Neural cell (in vitro differentiated cells): ENCODE results near the gene NPAS3. TPM values are rescaled to one million over a fixed set of nuclear protein-coding genes. Genes with fewer than 3 reads are reported as not detected.

Experiments
- H2AFZ ChIP-seq: fragments of 200-600, 300-800 bp; sonication (generic), shearing (Covaris generic); 2 replicates; pipeline ENCODE4 v1.6.0; 2014; ENCODE audit warnings: low read depth, mild to moderate bottlenecking, antibody characterized with exemption, low read length, moderate library complexity
- H3F3A ChIP-seq: fragments of 200-600 bp; shearing (Covaris generic); 2 replicates; pipeline ENCODE4 v1.6.1; 2016; ENCODE audit warnings: mild to moderate bottlenecking, moderate library complexity, mixed read lengths, antibody characterized with exemption, low read length; ENCODE audit not compliant: insufficient read depth, poor library complexity, severe bottlenecking
- H3K27ac ChIP-seq: fragments of 200-600, 300-800 bp; sonication (generic), shearing (Covaris generic); 2 replicates; pipeline ENCODE4 v1.5.1; 2014; ENCODE audit warnings: mild to moderate bottlenecking, low read length, moderate library complexity
- H3K27me3 ChIP-seq: fragments of 300-800, 200-600 bp; sonication (generic), shearing (Covaris generic); 2 replicates; pipeline ENCODE4 v1.6.0; 2014; ENCODE audit warnings: mild to moderate bottlenecking, low read depth, low read length, moderate library complexity; ENCODE audit not compliant: insufficient read depth
- H3K36me3 ChIP-seq: fragments of 300-800, 200-600 bp; sonication (generic), shearing (Covaris generic); 2 replicates; pipeline ENCODE4 v1.5.1; 2014; ENCODE audit warnings: mild to moderate bottlenecking, antibody characterized with exemption, low read length, moderate library complexity; ENCODE audit not compliant: insufficient read depth
- H3K4me2 ChIP-seq: fragments of 300-800, 200-600 bp; sonication (generic), shearing (Covaris generic); 2 replicates; pipeline ENCODE4 v1.6.0; 2014; ENCODE audit warnings: mild to moderate bottlenecking, low read length
- H3K4me3 ChIP-seq: fragments of 300-800, 200-600 bp; sonication (generic), shearing (Covaris generic); 2 replicates; pipeline ENCODE4 v1.5.1; 2014; ENCODE audit warnings: mild to moderate bottlenecking, low read length, moderate library complexity
- H3K79me2 ChIP-seq: fragments of 200-600 bp; shearing (Covaris generic); replicated peaks from 2 replicates; pipeline ENCODE4 v1.6.0; 2014; ENCODE audit warnings: mild to moderate bottlenecking, low read length, moderate library complexity; ENCODE audit not compliant: insufficient read depth
- H3K9ac ChIP-seq: fragments of 300-800, 200-600 bp; sonication (generic), shearing (Covaris generic); 2 replicates; pipeline ENCODE4 v1.6.1; 2016; ENCODE audit warnings: mild to moderate bottlenecking, low read length, mixed read lengths
- H3K9me2 ChIP-seq: fragments of 200-600 bp; shearing (Covaris generic); 2 replicates; pipeline ENCODE4 v1.6.1; 2016; ENCODE audit warnings: mild to moderate bottlenecking, low read length, mixed read lengths; ENCODE audit not compliant: insufficient read depth
- H3K9me3 ChIP-seq: fragments of 200-600, 300-800 bp; sonication (generic), shearing (Covaris generic); 2 replicates; pipeline ENCODE4 v1.6.1; 2016; ENCODE audit warnings: mild to moderate bottlenecking, mixed run types, low read length, moderate library complexity, mixed read lengths
- H4K20me1 ChIP-seq: fragments of 200-600 bp; shearing (Covaris generic); 2 replicates; pipeline ENCODE4 v1.6.1; 2016; ENCODE audit warnings: mild to moderate bottlenecking, mixed run types; ENCODE audit not compliant: insufficient read depth
- EP300 ChIP-seq: fragments of 450-650 bp; conservative IDR thresholded peaks from 2 replicates; pipeline ENCODE4 v1.6.1; 2014; ENCODE audit warnings: antibody characterized with exemption, mild to moderate bottlenecking, moderate library complexity; ENCODE audit not compliant: poor library complexity, severe bottlenecking
- EZH2 ChIP-seq: fragments of 200-600, 300-800 bp; shearing (Covaris generic), sonication (generic); IDR thresholded peaks from 2 replicates; pipeline ENCODE4 v1.6.1; 2014; ENCODE audit warnings: antibody characterized with exemption, low read length, borderline replicate concordance, mild to moderate bottlenecking; ENCODE audit not compliant: insufficient read depth, poor library complexity, severe bottlenecking
- MXI1 ChIP-seq: fragments of 450-650 bp; conservative IDR thresholded peaks from 2 replicates; pipeline ENCODE4 v1.6.1; 2014; ENCODE audit warnings: antibody characterized with exemption, mild to moderate bottlenecking; ENCODE audit not compliant: poor library complexity, severe bottlenecking
- POLR2AphosphoS5 ChIP-seq: IDR thresholded peaks from 2 replicates; pipeline ENCODE4 v1.6.1; 2012
- RAD21 ChIP-seq: fragments of 450-650 bp; conservative IDR thresholded peaks from 2 replicates; pipeline ENCODE4 v1.6.1; 2014; ENCODE audit warnings: antibody characterized with exemption, mild to moderate bottlenecking, moderate library complexity
- REST ChIP-seq: IDR thresholded peaks from 2 replicates; pipeline ENCODE4 v1.6.1; 2012; ENCODE audit warnings: borderline replicate concordance
- SMC3 ChIP-seq: fragments of 450-650 bp; conservative IDR thresholded peaks from 2 replicates; pipeline ENCODE4 v1.6.1; 2014; ENCODE audit warnings: antibody characterized with exemption, mild to moderate bottlenecking, moderate library complexity; ENCODE audit not compliant: poor library complexity
- TAF1 ChIP-seq: IDR thresholded peaks from 2 replicates; pipeline ENCODE4 v1.6.1; 2012; ENCODE audit warnings: low read depth
- polyA plus RNA-seq: library from polyadenylated mRNA; depleted of rRNA; stranded (reverse); fragments of >200 nt; gene quantifications from 2 replicates; pipeline ENCODE4 v1.2.3, GENCODE V29; 2014
- TF ChIP-seq, protein P1 (sequence below): fragments of 450-650 bp; IDR thresholded peaks from 2 replicates; pipeline ENCODE4 v1.5.1; 2014; ENCODE audit warnings: antibody characterized with exemption, mild to moderate bottlenecking, moderate library complexity; ENCODE audit not compliant: poor library complexity, severe bottlenecking

NPAS3 gene
- polyA plus RNA-seq, 1 donor from 2014 or later = 1.3 TPM

DNA sequence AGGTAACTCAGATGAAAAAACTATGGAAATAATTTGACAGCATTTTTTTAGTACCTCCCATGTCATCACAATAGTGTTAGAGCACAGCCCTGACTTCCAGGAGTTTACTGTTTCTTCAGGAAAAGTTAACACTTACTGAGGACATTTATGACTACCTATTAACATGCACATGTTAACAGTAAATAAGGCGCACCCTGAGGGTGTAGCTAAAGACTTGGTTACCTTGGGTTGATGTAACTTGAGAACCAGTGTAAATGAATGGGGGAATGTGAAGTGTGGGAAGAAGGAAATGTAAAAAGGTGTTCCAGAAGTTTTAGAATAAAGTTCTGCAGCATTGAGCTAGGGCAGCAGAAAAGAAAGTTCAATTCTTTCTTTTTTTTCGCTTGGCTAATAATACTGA lies 646.0 kb downstream of the NPAS3 start:
- no peaks in the 10 kb centered on the region for H3F3A ChIP-seq
- H3K27me3 ChIP-seq = no peaks in the 10 kb centered on the region
- H2AFZ ChIP-seq = no peak overlapping the region
- H4K20me1 ChIP-seq = no peaks in the 10 kb centered on the region
- no peak overlapping the region for H3K9ac ChIP-seq
- H3K79me2 ChIP-seq = no peaks in the 10 kb centered on the region
- H3K4me2 ChIP-seq = no peak overlapping the region
- H3K9me2 ChIP-seq = no peaks in the 10 kb centered on the region
- no peaks in the 10 kb centered on the region for H3K36me3 ChIP-seq
- H3K4me3 ChIP-seq = no peak overlapping the region
- no peaks in the 10 kb centered on the region for H3K9me3 ChIP-seq
- no peak overlapping the region for H3K27ac ChIP-seq
- TF ChIP-seq, protein P1, sequence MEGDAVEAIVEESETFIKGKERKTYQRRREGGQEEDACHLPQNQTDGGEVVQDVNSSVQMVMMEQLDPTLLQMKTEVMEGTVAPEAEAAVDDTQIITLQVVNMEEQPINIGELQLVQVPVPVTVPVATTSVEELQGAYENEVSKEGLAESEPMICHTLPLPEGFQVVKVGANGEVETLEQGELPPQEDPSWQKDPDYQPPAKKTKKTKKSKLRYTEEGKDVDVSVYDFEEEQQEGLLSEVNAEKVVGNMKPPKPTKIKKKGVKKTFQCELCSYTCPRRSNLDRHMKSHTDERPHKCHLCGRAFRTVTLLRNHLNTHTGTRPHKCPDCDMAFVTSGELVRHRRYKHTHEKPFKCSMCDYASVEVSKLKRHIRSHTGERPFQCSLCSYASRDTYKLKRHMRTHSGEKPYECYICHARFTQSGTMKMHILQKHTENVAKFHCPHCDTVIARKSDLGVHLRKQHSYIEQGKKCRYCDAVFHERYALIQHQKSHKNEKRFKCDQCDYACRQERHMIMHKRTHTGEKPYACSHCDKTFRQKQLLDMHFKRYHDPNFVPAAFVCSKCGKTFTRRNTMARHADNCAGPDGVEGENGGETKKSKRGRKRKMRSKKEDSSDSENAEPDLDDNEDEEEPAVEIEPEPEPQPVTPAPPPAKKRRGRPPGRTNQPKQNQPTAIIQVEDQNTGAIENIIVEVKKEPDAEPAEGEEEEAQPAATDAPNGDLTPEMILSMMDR = no peak
- TF ChIP-seq EP300 (no peak), MXI1 (no peak), REST (no peak), SMC3 (no peak), POLR2AphosphoS5 (no peak), RAD21 (no peak), TAF1 (no peak), EZH2 (no peak)

DNA sequence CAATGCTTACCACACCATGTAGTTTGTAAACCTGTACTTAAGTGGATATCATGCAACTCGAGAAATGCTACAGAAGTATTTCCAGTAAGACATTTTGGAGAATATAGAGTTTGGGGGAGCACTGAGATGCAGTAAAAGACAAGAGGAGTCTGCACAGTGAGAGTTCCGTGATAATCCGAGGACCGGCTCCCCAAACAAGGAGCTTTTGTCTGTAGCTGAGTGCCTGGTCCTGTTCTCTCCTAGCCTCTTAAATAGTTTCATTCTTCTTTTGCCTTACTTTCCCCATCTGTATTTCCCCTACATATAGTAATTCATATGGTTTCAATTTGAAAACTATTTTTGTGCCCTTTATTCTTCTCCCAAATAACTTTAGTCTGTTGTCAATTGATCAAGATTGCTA lies 648.1 kb downstream of the NPAS3 start:
- H3K27ac ChIP-seq = no peak overlapping the region
- H3K79me2 ChIP-seq = no peaks in the 10 kb centered on the region
- no peaks in the 10 kb centered on the region for H3K9me3 ChIP-seq
- H3F3A ChIP-seq = no peaks in the 10 kb centered on the region
- H3K9ac ChIP-seq = no peak overlapping the region
- TF ChIP-seq REST (no peak), POLR2AphosphoS5 (no peak), EZH2 (no peak), EP300 (no peak), RAD21 (no peak), SMC3 (no peak), TAF1 (no peak), MXI1 (no peak)
- TF ChIP-seq, protein P1 = no peak
- H4K20me1 ChIP-seq = no peaks in the 10 kb centered on the region
- no peak overlapping the region for H3K4me2 ChIP-seq
- H3K36me3 ChIP-seq = no peaks in the 10 kb centered on the region
- no peak overlapping the region for H3K4me3 ChIP-seq
- H3K27me3 ChIP-seq = no peaks in the 10 kb centered on the region
- H3K9me2 ChIP-seq = no peaks in the 10 kb centered on the region
- no peak overlapping the region for H2AFZ ChIP-seq
